ENCODE results near the gene CBX1.

CBX1 gene

DNA sequence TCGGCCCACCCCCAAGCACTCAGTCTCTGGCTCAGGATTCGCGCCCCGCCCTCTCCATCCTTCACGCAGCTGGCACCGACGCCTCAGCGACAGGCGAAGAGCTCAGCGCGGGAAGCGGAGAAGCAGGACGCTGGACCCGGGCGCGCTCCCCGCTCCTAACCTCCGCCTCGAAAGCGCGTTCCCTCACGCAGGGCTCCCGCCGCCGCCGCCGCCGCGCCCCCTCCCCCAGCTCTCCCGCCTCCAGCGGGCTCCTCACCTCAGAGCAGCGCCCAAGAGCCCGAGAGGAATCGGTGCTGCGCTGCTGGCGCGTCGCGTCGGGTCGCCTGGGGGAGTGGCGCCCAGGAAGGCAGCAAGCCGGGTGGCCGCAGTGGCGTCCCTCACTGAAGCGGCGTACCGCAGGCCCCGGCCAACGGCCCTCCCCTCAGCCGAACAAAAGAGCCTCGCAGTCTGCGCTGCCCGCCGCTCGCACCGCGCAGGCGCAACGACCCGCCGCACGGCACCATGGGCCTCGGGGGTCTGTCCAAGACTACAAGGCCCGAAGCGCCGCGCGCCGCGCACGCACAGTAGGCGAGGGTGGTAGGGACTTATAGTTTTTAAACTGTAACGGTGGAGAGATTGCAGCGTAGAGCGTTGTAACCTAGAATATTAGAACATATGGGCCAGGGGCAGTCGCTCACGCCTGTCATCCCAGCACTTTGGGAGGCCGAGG is at the start of gene CBX1:
CBX1 (minus strand) TSS at position 467 of the 709 bp plus-strand sequence. CDS start 24,474 bp downstream, outside the sequence.
- DNase-seq, result peak; percentile 96

DNA sequence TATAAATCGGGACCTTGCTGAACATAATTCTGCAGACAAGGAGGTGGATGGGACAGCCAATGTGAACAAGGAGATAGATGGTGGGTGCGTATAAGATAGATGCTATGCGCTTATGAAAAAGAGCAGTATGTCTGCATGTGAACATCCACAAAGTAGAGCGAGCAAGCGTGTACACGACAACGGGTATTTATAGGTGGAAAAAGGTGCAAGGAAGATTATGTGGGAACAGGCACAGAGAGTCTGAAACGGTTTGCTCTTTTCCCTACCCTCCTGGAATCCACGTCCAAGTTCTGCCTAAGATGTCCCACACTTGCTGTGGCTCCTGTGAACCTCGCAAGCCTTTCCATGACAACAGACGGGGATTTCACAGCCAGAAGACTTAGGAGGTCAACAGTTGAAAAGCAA is 49.3 kb upstream of the CBX1 start:
- DNase-seq, result no peak

DNA sequence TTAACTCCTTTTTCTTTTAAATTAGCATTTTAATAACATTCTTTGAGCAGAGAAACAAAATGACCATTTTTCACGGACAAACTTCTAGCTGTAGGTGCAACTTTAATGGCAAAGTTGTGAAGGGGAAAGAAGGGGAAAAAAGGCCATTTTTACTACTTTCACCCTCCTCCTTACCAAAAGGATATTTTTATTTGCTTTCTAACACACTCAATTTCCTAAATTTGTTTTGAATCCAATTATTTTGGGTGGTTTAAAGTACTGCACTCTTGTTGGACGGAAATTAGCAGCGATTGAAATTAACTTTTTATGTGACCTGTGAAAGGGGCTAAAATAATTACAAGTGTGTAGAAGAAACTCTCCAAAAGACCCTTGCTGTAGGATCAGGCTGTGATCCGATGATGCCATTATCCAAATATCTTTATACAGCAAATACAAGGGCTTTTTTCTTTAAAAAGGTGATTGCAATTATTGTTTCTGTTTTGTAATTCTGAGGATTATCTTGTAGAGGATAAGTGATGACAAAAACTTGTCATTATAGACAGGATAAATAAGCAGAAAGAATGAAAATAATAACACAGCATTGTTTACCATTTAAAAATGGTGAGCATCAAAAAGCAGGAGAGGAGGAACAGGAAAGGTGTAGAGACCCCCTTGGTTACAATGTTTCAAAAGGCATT is 48.6 kb upstream of the CBX1 start:
- DNase-seq, result no peak

DNA sequence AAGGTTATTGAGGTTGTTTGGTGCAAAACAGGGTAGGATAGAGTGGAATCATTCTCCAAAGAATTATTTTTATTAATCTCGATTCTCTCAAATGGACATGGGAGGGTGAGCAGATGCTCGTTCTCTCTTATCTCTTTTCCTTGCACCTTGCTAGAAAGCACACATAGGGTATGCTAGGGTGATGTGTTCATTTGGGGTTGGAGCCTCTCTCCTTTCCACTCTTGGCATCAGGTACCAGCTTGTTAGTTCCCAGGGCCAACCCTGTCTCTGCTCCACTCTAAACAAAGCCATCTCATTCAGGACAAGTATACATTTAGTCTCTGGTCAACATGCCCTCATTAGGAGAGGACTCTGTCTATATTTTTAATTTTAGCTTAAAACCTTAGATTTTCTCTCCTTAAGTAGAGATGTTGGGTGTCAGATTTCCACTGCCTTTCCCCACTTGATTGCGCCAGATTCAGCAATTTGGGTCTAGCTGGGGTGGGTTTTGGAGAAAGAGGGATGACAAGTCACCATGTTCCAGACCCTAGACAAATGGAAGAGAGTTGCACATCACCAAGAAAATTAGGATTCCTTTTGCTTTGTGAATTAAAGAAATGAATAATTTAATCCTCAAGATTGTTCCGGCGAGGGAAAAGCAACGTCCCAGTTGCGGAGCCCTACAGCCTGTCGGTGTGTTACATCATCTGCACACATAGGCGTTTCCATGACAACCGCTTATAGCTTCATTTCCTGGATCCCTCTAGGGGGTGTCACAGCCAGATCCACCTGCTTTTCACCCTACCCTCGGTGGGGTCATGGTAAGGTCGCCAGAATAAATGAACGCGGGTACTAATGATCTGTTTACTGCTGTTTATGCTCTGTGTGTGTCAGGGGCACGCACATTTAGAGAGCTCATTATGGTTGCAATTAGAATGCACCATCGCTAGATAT is 47.8 kb upstream of the CBX1 start:
- DNase-seq, result no peak

DNA sequence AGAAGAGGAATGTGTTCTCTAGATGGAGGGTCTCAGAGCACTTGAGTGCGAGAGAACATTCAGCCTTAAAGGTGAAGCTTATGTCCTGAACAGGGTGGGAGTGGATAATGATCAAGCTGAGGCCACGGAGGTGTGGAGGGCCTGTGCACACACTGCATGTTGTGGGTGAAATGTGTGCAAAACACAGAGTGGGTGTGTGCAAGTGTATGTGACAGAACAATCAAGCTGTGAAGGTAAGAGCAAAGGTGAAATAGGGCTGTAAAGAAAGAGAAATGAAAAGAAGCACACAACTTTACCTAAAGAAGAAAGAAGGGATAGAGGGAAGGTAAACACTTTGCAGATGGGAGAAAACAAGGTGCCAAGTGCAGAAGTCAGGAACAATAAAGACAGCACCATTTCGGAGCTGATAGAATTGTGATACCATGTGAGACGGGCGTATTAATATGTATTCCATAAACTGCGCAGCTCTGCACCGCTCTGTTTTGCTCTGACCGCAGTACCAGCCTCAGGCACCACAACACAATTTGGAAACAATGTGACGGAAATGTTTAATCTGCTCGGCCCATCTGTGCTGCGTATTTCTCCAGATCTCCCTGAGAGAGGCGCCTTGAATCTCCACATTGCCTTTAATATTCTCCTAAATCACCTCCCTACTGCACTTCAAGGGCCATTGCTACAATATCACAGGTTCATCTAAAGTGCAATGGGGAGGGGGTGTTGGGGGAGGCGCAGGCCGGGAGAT is 46.9 kb upstream of the CBX1 start:
- no peak for DNase-seq

DNA sequence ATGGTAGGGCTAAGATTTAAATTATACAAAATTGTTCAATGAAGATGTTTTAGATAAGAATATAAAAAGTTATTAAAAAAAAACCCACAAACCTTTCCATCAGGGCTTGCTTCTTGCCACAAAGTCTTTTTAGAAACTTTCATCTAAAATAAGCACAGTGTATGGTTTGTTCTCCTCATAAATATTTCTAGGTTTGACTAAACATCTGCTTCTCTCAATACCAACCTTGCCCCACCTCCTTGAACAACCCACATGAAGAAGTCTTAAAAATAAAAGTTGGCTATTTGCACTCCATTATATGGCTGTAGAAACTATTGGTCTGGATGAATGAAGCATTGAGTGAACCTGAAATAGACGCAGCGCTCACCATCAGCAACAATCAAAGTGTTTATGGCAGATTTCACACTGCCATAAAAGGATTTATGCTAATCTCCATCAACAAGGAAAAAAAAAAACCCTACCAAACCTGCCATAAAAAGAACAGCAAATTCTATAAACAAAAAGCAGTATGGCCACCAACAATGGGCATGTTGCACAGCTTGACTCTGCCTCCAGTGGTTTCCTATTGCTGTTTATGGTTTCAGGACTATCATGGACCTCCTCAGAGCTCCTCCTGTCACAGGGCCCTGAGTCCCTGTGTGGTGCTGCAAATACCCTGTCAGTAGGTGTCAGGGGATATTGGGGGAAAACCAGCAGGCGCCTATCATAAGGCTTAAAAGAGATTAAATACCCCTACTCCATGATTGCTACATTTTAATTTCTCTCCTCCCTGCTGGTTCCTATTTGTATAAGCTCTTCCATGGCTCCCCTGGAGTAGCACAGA is 43.9 kb upstream of the CBX1 start:
- no peak for DNase-seq

DNA sequence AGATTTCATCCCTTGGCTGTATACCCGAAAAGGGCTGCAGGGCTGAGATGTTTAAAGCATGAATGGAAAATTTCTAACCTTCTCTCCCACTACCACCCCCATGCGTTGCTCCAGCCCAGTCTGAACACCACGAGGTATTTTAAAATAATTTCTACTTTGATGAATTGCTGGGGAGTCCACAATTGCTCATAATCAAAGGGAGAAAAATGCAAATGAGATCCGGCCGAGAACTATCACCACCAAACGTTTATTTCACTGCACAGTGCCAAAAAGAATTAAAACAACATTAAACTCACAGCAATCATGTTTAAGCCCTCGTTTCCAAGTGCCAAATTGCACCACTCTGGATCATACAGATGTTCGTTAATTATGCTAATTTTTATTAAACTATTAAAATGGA is 43.0 kb upstream of the CBX1 start:
- DNase-seq, result no peak

GRCh38 chr17:48143629-48144028 is 42.4 kb upstream of the CBX1 start:
- no peak for DNase-seq

DNA sequence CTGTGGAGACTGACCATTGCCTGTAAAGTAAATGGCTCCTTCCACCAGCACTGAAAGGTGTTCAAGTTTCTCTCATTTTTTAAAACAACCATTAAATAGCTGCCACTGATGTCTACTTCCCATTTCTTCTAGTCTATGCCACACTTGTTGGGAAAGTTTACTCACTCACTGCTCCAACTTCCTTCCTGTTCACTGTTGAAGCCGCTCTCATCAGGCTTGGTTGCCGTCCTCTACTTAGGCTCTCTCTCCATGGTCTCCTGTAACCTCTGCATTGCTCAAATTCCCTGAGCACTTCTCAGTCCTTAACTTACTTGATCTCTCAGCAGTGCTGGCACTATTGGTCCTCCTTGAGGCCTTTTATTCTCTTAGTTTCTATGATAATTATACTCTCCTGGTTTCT is 38.7 kb upstream of the CBX1 start:
- no peak for DNase-seq

DNA sequence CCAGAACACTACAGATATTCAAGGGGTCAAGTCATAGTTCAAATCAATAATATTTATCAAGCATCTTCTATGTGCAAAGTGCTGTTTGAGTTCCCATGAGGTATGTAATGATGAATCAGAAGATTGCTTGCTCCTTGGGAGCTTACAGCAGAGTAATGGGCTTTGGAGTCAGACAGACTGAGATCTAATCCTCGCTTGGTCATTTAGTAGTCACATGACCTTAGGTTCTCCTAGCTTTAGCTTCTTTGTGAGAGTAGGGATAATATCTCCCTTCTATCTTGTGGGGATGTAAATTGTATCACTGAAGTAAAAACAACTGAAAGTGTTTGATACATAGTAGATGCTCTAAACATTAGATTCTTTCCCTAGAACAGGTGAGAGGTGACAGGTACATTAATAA is 36.4 kb upstream of the CBX1 start:
- no peak for DNase-seq

DNA sequence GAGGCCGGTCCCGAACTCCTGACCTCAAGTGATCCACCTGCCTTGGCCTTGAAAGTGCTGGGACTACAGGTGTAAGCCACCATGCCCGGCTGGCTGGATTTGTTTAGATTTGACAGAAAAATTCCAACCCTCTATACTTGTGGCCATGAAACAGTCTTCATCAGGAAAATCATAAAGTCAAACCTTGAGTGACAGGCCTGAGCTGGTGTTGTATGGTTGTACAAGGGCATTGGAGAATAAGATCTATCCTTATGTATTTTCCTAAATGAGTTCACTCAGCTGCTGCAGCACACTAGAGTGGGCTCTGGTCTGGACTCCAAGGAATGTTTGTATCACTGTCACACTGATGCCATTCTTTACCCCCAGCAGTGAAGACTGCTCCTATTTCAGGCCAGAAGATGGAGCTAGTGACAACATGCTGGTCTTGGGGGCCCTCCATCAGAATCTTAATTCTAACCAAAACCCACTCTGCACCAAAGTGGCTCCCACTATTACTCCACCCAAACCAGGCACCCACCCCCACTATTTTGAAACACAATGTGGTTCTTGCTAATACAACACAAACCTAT is 33.7 kb upstream of the CBX1 start:
- no peak for DNase-seq

DNA sequence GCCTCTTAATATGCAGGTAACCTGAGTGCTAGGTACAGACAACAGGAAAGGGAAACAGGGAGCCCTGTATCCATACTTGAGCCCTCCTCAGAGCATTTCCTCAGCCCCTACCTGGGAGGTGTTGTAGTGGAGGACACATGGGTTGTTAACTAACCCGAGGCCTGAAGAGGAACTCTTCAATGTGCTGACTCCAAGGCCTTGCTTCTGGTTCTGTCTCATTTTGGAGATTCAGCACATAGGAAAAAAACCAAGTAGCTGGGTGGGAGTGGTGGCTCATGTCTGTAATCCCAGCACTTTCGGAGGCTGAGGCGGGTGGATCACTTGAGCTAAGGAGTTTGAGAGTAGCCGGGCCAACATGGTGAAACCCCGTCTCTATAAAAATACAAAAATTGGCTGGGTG is 31.1 kb upstream of the CBX1 start:
- DNase-seq, result no peak

DNA sequence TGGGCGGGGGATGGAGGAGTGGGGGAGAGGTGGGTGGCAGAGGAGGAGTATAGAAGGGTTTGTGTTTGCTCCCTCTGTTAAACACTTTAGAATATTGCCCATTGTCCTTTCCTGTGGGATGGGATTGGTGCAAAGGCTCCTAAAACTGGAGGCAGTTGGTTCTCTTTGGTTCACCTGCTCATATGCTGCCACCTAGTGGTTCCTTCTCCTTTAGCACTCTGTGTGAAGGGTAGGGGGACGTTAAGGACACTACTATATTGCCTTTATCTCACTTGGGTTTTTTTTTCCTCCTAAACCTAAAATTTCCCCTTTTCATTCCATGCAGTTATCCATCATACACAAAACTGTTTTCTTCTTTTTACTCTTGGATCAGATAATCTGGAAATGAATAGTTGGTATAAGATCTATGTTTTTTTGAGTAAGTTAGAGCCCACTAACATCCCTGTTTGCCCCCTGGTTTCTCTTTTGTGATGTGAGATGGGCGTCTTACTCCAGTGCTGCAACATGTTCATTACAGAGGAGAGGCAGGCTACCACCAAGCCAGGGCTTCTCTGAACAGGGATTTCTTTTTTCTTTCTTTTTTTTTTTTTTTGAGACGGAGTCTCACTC is 30.0 kb upstream of the CBX1 start:
- peak; percentile 67 for DNase-seq

- no peak for DNase-seq
These were observed 28.7 kb upstream of the CBX1 start for GRCh38 chr17:48129981-48130380.

- no peak for DNase-seq
These were observed 27.1 kb upstream of the CBX1 start for GRCh38 chr17:48128400-48128799.

DNA sequence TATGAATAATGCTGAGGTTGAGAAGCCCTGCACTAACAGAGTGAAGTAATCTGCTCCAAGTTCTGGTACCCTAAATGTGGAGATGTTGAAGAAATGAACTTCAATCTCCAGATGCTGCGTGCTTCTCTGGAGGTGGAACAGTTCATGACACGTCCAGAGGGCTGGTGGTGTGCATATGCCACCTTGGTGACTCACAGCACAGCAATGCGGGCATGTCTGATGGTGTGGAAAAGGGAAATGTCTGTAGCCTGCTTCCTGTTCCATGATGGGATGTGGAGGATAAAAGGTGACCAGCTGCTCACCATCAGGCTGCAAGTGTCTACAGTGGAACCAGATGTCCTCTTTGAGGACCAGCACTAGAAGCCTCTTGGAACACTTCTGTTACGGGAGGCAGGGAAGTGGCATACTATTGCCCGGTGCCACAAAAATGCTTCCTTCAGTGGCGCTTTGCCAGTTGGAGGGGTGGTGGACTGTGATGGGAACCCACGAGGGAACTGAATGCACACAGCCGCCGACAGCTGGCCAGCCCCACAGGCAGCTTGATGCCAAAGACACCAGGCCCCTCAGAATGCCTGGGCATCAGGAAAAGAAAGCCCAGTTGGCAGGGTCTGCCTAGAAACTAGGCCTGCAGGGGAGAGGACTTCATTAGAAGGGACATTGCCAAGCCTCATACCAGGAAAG is 26.2 kb upstream of the CBX1 start:
- no peak for DNase-seq

GRCh38 chr17:48126532-48126850 is 25.2 kb upstream of the CBX1 start:
- DNase-seq, result no peak

DNA sequence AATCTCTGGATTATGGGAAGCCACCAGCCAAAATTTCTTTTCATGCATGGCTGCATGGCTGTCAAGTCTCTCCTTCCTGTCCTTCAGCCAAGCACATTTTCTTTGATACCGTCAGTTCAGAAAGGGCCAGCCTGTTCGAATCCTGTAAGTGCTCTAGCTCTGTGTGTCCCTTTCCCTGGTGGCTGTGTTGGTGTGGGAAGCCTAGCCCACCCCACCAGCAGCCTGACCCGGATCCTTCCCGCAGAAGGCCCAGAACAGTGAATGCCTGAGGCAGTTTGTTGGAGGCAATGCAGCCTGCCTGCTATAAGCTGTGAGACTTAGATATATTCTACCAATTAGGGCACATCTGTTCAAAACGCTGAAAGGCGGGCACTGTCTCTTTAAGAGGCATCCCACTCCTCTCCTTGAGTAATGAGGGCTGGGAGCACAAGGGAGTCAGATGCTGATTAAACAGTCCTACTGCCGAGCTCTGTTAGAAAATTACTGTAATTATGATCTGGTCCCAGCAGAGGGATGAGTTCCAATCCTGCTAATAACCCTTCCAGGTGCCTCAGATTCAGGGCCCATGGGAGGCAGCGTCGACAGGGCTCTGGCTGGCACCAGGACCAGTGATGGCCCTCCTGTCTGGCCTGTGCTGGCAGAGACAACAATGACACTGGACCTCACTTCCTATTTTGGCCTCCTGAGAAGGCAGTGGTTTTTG is 24.7 kb upstream of the CBX1 start:
- DNase-seq, result no peak

GRCh38 chr17:48123776-48124388 is 22.6 kb upstream of the CBX1 start:
- no peak for DNase-seq

DNA sequence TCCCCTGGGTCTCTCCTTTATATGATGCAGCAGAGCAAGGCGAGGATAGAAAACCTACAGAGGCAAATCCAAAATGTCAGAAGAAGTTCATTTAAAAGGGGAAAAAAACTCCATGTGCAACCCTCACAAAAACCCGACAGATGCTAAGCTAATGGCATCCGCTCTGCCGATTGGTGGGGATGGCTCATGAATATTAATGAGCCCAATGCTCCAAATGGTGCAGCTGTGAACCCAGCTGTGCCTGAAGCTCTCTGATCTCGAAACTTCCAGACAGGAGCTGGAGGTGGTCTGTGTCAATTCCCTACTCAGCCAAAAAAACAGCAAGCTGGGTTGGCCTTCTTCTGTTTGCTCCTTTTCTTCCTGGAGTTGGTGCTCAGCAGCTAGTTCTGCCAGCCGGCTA is 21.8 kb upstream of the CBX1 start:
- no peak for DNase-seq

All from CD4-positive, alpha-beta T cell treated with Interleukin-17A for 4 hours (primary cell).